ENCODE data around the gene ASPN. TPM values are rescaled to one million over a fixed set of nuclear protein-coding genes. Genes with fewer than 3 reads are reported as not detected.

ASPN gene
- total and polyA plus RNA-seq, 4 donors = 6.4 to 11.4 (median 6.9) TPM

DNA sequence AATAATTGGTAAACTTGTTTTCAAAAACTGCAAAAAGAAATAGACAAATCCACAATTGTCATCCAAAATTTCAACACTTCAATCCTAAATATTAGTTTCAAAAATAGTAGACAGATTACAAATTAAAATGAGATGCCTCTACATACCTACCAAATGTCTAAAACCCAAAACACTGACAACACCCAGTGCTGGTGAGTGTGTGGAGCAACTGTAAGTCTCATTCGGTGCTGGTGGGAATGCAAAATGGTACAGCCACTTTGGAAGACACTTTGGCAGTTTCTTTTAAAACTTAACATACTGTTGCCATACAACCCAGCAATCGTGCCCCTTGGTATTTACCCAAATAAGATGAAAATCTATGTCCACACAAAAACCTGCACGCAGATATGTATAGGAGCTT is 46.8 kb upstream of the ASPN start:
- TF ChIP-seq RXRA (IDR thresholded peaks at IDR 0.05) (no peak), TAF1 (conservative IDR thresholded peaks at IDR 0.05) (no peak), ZBTB33 (IDR thresholded peaks at IDR 0.05) (no peak), HNF4A (conservative IDR thresholded peaks at IDR 0.05) (no peak), JUND (IDR thresholded peaks at IDR 0.05) (no peak), EGR1 (IDR thresholded peaks at IDR 0.05; ENCODE audit: low read depth in 2 of 2) (no peak), SP1 (IDR thresholded peaks at IDR 0.05) (no peak), FOXA1 (IDR thresholded peaks at IDR 0.05) (no peak), MAX (IDR thresholded peaks at IDR 0.05) (no peak), NR2F2 (IDR thresholded peaks at IDR 0.05) (no peak), YY1 (IDR thresholded peaks at IDR 0.05) (no peak), FOXA2 (IDR thresholded peaks at IDR 0.05) (no peak), ATF3 (IDR thresholded peaks at IDR 0.05) (no peak)
- TF ChIP-seq, protein P1, sequence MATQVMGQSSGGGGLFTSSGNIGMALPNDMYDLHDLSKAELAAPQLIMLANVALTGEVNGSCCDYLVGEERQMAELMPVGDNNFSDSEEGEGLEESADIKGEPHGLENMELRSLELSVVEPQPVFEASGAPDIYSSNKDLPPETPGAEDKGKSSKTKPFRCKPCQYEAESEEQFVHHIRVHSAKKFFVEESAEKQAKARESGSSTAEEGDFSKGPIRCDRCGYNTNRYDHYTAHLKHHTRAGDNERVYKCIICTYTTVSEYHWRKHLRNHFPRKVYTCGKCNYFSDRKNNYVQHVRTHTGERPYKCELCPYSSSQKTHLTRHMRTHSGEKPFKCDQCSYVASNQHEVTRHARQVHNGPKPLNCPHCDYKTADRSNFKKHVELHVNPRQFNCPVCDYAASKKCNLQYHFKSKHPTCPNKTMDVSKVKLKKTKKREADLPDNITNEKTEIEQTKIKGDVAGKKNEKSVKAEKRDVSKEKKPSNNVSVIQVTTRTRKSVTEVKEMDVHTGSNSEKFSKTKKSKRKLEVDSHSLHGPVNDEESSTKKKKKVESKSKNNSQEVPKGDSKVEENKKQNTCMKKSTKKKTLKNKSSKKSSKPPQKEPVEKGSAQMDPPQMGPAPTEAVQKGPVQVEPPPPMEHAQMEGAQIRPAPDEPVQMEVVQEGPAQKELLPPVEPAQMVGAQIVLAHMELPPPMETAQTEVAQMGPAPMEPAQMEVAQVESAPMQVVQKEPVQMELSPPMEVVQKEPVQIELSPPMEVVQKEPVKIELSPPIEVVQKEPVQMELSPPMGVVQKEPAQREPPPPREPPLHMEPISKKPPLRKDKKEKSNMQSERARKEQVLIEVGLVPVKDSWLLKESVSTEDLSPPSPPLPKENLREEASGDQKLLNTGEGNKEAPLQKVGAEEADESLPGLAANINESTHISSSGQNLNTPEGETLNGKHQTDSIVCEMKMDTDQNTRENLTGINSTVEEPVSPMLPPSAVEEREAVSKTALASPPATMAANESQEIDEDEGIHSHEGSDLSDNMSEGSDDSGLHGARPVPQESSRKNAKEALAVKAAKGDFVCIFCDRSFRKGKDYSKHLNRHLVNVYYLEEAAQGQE (IDR thresholded peaks at IDR 0.05) = no peak
- no peak overlapping the region for H3K27ac ChIP-seq (ENCODE audit: low read depth in 1 of 2, low read length in 2 of 2)
- peaks cover 0 to 4% (median 2%) of the 10 kb centered on the region in 4 donors for H3K4me1 ChIP-seq (ENCODE audit: control insufficient read depth in 4 of 4, insufficient read depth in 4 of 4, low read length in 3 of 4)
- H3K27me3 ChIP-seq (ENCODE audit: control insufficient read depth in 4 of 4, insufficient read depth in 4 of 4, low read length in 3 of 4) = no peaks in the 10 kb centered on the region
- no peaks in the 10 kb centered on the region for H3K36me3 ChIP-seq (ENCODE audit: control insufficient read depth in 4 of 4, insufficient read depth in 3 of 4, low read depth in 1 of 4, low read length in 3 of 4)
- no peak overlapping the region for H3K9ac ChIP-seq (ENCODE audit: low read depth in 1 of 2, low read length in 2 of 2)
- 96% methylated on average over 3 of the region's 3 CpGs for WGBS
- H3K4me3 ChIP-seq (ENCODE audit: low read depth in 1 of 3, low read length in 3 of 3) = no peak overlapping the region
- no peak for DNase-seq (ENCODE audit: low spot score)
- no peaks in the 10 kb centered on the region for H3K9me3 ChIP-seq (ENCODE audit: control insufficient read depth in 4 of 4, low read length in 3 of 4)

DNA sequence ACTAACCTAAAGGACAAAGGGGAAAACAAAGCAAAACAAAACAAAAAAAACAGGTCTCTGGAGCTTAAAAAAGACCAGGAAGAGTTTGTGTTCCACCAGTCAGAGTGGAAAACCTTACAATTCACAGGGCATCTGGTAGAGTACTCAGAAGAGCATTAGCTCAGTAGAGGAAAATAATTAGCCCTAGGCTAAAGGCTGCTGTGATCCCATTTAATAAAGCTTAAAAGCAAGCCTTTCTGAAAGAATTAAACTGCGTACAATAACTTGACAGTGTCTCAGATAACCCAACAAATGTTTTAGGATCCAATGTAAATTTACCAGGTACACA is 46.2 kb upstream of the ASPN start:
- Histone ChIP-seq H3K4me1 (ENCODE audit: control insufficient read depth in 4 of 4, insufficient read depth in 4 of 4, low read length in 3 of 4) (no peaks in the 10 kb centered on the region), H3K27me3 (ENCODE audit: control insufficient read depth in 4 of 4, insufficient read depth in 4 of 4, low read length in 3 of 4) (no peaks in the 10 kb centered on the region), H3K4me3 (ENCODE audit: low read depth in 1 of 3, low read length in 3 of 3) (no peak overlapping the region), H3K36me3 (ENCODE audit: control insufficient read depth in 4 of 4, insufficient read depth in 3 of 4, low read depth in 1 of 4, low read length in 3 of 4) (no peaks in the 10 kb centered on the region), H3K9me3 (ENCODE audit: control insufficient read depth in 4 of 4, low read length in 3 of 4) (no peaks in the 10 kb centered on the region), H3K9ac (ENCODE audit: low read depth in 1 of 2, low read length in 2 of 2) (no peak overlapping the region), H3K27ac (ENCODE audit: low read depth in 1 of 2, low read length in 2 of 2) (no peak overlapping the region)
- TF ChIP-seq EGR1 (IDR thresholded peaks at IDR 0.05; ENCODE audit: low read depth in 2 of 2) (no peak), ATF3 (IDR thresholded peaks at IDR 0.05) (no peak), RXRA (IDR thresholded peaks at IDR 0.05) (no peak), CTCF (IDR thresholded peaks at IDR 0.05; ENCODE audit: low read depth, low read length, missing input control) (no peak), FOXA2 (IDR thresholded peaks at IDR 0.05) (no peak), NR2F2 (IDR thresholded peaks at IDR 0.05) (no peak), FOXA1 (IDR thresholded peaks at IDR 0.05) (no peak)
- TF ChIP-seq, protein P1 (IDR thresholded peaks at IDR 0.05) = no peak
- 66% methylated on average over 1 of the region's 1 CpG for WGBS
- DNase-seq (ENCODE audit: low spot score) = no peak

Data from liver (tissue), 9 donors.